ENCODE measurements around the gene GALNS. TPM values are rescaled to one million over a fixed set of nuclear protein-coding genes. Genes with fewer than 3 reads are reported as not detected.
"Not testable (repeated sequence)": the region's sequence is repeated elsewhere in the genome, so short reads cannot be mapped to it uniquely, and the experiment has no call there.

The GALNS gene
- total RNA-seq, 3 donors from 2014 or later, result 20.6 to 24.1 (median 21.1) TPM

GRCh38 chr16:88799569-88800276 is 57.0 kb downstream of the GALNS start:
- no peak for ATAC-seq
- DNase-seq, result no peak
- peaks cover 18% of the 10 kb centered on the region for H3K4me1 Mint-ChIP-seq (ENCODE audit: low read depth)
- no peaks in the 10 kb centered on the region for H3K36me3 Mint-ChIP-seq (ENCODE audit: insufficient read depth)
- H3K9me3 Mint-ChIP-seq, result no peaks in the 10 kb centered on the region
- no peak overlapping the region for H3K4me3 Mint-ChIP-seq
- no peaks in the 10 kb centered on the region for H3K27me3 Mint-ChIP-seq (ENCODE audit: low read depth)

- H3K4me3 Mint-ChIP-seq, result no peak overlapping the region
- ATAC-seq, result no peak
- no peaks in the 10 kb centered on the region for H3K27me3 Mint-ChIP-seq (ENCODE audit: low read depth)
- H3K36me3 Mint-ChIP-seq (ENCODE audit: insufficient read depth), result no peaks in the 10 kb centered on the region
- DNase-seq, result no peak
- H3K4me1 Mint-ChIP-seq (ENCODE audit: low read depth), result peaks cover 21% of the 10 kb centered on the region
- H3K9me3 Mint-ChIP-seq, result no peaks in the 10 kb centered on the region
Measured at GRCh38 chr16:88798772-88799455, 57.8 kb downstream of the GALNS start.

DNA sequence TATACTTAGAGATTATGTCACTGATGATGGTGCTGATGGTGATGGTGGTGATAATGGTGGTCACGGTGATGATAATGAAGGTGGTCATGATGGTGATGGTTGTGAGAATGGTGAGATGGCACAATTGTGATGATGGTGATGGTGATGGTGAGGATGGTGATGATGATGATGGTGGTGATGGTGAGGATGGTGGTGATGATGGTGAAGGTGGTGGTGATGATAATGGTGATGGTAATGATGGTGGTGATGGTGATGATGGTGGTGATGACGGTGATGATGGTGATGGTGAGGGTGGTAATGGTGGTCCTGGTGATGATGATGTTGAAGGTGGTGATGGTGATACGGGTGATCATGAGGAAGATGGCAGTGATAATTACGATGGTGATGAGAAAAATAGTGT is 58.7 kb downstream of the GALNS start:
- ATAC-seq, result no peak
- H3K4me3 Mint-ChIP-seq, result no peak overlapping the region
- no peaks in the 10 kb centered on the region for H3K9me3 Mint-ChIP-seq
- DNase-seq, result no peak
- H3K4me1 Mint-ChIP-seq (ENCODE audit: low read depth), result peaks cover 25% of the 10 kb centered on the region
- no peaks in the 10 kb centered on the region for H3K27me3 Mint-ChIP-seq (ENCODE audit: low read depth)
- no peaks in the 10 kb centered on the region for H3K36me3 Mint-ChIP-seq (ENCODE audit: insufficient read depth)

- ATAC-seq, result no peak
- peaks cover 37% of the 10 kb centered on the region for H3K4me1 Mint-ChIP-seq (ENCODE audit: low read depth)
Measured at GRCh38 chr16:88796278-88796677, 60.5 kb downstream of the GALNS start.

GRCh38 chr16:88793251-88793954 is 63.3 kb downstream of the GALNS start:
- no peak overlapping the region for H3K4me3 Mint-ChIP-seq
- H3K27me3 Mint-ChIP-seq (ENCODE audit: low read depth), result no peaks in the 10 kb centered on the region
- peaks cover 47% of the 10 kb centered on the region for H3K4me1 Mint-ChIP-seq (ENCODE audit: low read depth)
- no peak for ATAC-seq
- no peaks in the 10 kb centered on the region for H3K36me3 Mint-ChIP-seq (ENCODE audit: insufficient read depth)
- H3K9me3 Mint-ChIP-seq, result no peaks in the 10 kb centered on the region
- DNase-seq, result no peak

More at GRCh38 chr16:88796278-88796677, 60.5 kb downstream of the GALNS start:
- Mint-ChIP-seq H3K4me3 (no peak overlapping the region), H3K27me3 (ENCODE audit: low read depth) (no peaks in the 10 kb centered on the region), H3K9me3 (no peaks in the 10 kb centered on the region), H3K36me3 (ENCODE audit: insufficient read depth) (no peaks in the 10 kb centered on the region)
- no peak for DNase-seq

- DNase-seq (no peak), ATAC-seq (no peak)
- H3K9me3 Mint-ChIP-seq, result no peaks in the 10 kb centered on the region
- no peaks in the 10 kb centered on the region for H3K27me3 Mint-ChIP-seq (ENCODE audit: low read depth)
- H3K36me3 Mint-ChIP-seq (ENCODE audit: insufficient read depth), result no peaks in the 10 kb centered on the region
- peaks cover 47% of the 10 kb centered on the region for H3K4me1 Mint-ChIP-seq (ENCODE audit: low read depth)
- no peak overlapping the region for H3K4me3 Mint-ChIP-seq
Measured at GRCh38 chr16:88792668-88793250, 64.0 kb downstream of the GALNS start.

DNA sequence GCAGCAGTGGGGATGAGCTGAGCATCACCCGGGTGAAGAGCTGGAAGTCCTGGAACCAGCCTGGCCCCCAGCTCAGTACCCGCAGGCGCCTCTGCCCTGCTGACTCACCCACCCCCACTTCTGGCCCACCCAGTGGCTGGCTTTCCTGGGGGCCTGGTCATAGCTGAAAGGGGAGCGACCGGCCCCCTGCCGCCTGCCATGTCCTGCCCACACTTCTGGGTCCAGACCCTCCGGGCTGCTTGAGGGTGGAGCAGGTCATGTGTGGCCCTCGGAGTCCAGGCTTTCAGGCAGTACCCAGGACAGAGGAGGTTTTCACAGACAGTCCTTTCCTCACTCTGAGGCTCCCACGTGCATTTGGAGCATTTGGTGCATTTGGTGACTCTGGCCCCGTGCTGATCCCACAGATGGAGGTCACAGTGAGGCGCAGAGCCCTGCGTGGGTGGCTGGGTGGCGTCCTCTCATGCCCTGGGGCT is 64.6 kb downstream of the GALNS start:
- no peaks in the 10 kb centered on the region for H3K27me3 Mint-ChIP-seq (ENCODE audit: low read depth)
- peak; percentile 16 to 28 for ATAC-seq
- DNase-seq, result no peak
- no peaks in the 10 kb centered on the region for H3K9me3 Mint-ChIP-seq
- peaks cover 47% of the 10 kb centered on the region for H3K4me1 Mint-ChIP-seq (ENCODE audit: low read depth)
- H3K36me3 Mint-ChIP-seq (ENCODE audit: insufficient read depth), result no peaks in the 10 kb centered on the region
- no peak overlapping the region for H3K4me3 Mint-ChIP-seq

DNA sequence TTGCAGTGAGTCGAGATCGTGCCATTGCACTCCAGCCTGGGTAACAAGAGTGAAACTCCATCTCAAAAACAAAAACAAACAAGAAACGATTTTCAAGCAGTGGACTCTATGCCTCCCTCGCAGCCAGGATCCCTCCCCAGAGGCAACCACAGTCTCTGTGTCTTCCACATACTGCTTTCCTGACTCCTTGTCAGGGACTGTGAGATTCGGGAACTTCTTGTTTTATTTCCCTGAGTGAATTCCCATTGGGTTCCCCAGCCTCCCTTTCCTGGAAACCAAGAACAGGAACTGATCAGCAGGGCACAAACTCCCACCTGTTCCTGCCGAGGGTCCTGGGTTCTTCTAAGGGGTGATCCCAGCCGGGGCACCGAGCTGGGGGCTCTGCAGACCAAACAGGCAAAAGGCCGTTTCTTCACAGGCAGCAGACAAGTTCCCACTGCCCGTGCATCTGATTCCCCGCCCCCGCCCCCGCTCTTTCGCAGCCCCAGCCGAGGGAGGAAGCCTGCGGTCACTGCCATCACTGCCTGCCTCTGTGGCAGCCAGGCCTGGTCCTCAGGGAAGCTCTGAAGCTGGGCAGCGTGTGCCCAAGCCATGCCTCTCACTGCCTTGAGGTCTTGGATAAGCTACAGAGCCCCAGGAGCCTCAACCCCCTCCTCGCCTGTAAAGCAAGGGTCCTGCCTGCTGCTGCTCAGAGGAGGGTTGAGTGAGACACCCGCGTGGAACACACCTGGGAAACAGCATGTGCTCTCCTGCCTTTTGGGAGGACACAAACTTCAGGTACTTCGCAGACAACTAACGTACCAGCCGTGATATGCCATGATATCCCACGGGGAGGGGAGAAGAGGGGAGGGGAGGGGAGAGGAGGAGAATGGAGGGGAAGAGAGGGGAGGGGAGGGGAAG is 66.2 kb downstream of the GALNS start:
- Mint-ChIP-seq H3K4me3 (peak overlapping the region; percentile 33), H3K27me3 (ENCODE audit: low read depth) (no peaks in the 10 kb centered on the region), H3K4me1 (ENCODE audit: low read depth) (peaks cover 47% of the 10 kb centered on the region), H3K36me3 (ENCODE audit: insufficient read depth) (no peaks in the 10 kb centered on the region), H3K9me3 (no peaks in the 10 kb centered on the region)
- DNase-seq (peak; percentile 55), ATAC-seq (peak; percentile 75 to 76)

DNA sequence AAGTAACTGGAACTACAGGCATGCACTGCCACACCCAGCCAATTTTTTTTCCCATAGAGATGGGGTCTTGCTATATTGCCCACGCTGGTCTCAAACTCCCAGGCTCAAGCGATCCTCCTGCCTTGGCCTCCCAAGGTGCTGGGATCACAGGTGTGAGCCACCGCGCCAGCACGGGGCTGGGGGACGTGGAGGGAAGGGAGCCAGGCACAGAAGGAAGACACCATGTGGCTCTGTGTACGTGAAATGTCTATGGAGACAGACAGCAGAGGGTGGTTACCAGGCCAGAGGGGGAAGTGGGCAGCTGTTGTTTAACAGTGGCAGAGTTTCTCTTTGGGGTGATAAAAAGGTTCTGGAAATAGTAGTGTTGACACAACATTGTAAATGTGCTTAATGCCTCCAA is 67.2 kb downstream of the GALNS start:
- Mint-ChIP-seq H3K27me3 (ENCODE audit: low read depth) (no peaks in the 10 kb centered on the region), H3K4me1 (ENCODE audit: low read depth) (peaks cover 39% of the 10 kb centered on the region), H3K4me3 (no peak overlapping the region), H3K9me3 (no peaks in the 10 kb centered on the region), H3K36me3 (ENCODE audit: insufficient read depth) (no peaks in the 10 kb centered on the region)
- ATAC-seq, result no peak
- no peak for DNase-seq

DNA sequence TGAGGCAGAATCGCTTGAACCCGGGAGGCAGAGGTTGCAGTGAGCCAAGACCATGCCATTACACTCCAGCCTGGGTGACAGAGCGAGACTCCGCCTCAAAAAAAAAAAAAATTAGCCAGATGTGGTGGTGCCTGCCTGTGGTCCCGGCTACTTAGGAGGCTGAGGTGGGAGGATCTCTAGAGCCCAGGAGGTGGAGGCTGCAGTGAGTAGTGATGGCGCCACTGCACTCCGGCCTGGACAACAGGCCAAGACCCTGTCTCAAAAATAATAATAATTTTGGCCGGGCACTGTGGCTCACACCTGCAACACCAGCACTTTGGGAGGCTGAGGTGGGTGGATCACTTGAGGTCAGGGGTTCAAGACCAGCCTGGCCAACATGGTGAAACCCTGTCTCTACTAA is 68.0 kb downstream of the GALNS start:
- not testable (repeated sequence) for H3K27me3 Mint-ChIP-seq (ENCODE audit: low read depth); H3K9me3 Mint-ChIP-seq; H3K4me3 Mint-ChIP-seq; H3K36me3 Mint-ChIP-seq (ENCODE audit: insufficient read depth); ATAC-seq; DNase-seq
- peaks cover 37% of the 10 kb centered on the region for H3K4me1 Mint-ChIP-seq (ENCODE audit: low read depth)

GRCh38 chr16:88787579-88788314 is 69.0 kb downstream of the GALNS start:
- Mint-ChIP-seq H3K9me3 (no peaks in the 10 kb centered on the region), H3K4me3 (no peak overlapping the region)

GRCh38 chr16:88785106-88785924 is 71.4 kb downstream of the GALNS start, which contains the start of gene PIEZO1:
PIEZO1 (minus strand) TSS chr16:88785220; CDS start chr16:88784964, 256 bp downstream.
- Mint-ChIP-seq H3K4me1 (ENCODE audit: low read depth) (peaks cover 45% of the 10 kb centered on the region), H3K9me3 (no peaks in the 10 kb centered on the region), H3K36me3 (ENCODE audit: insufficient read depth) (no peaks in the 10 kb centered on the region), H3K27me3 (ENCODE audit: low read depth) (no peaks in the 10 kb centered on the region), H3K4me3 (peak within 1 kb of the TSS; percentile 87)
- ATAC-seq, result peak; percentile 15 to 19
- DNase-seq, result peak; percentile 89

More at GRCh38 chr16:88787579-88788314, 69.0 kb downstream of the GALNS start:
- no peaks in the 10 kb centered on the region for H3K27me3 Mint-ChIP-seq (ENCODE audit: low read depth)
- ATAC-seq, result no peak
- no peaks in the 10 kb centered on the region for H3K36me3 Mint-ChIP-seq (ENCODE audit: insufficient read depth)
- peaks cover 41% of the 10 kb centered on the region for H3K4me1 Mint-ChIP-seq (ENCODE audit: low read depth)
- DNase-seq, result no peak
